ENCODE data around the gene CLCN2. TPM values are rescaled to one million over a fixed set of nuclear protein-coding genes. Genes with fewer than 3 reads are reported as not detected.

Gene CLCN2
- total and polyA plus RNA-seq, 2 of the 8 experiments (the other 6 are each of a cell fraction or from before 2014, with no cell fraction given) = 13.7 to 16.1 TPM

GRCh38 chr3:184381261-184382224 lies 20.1 kb upstream of the CLCN2 start (continued):
- no peak for TF ChIP-seq RAD21 (IDR thresholded peaks at IDR 0.05 in 1 of 2, conservative IDR thresholded peaks at IDR 0.05 in 1 of 2; ENCODE audit: low read depth in 2 of 2, low read length in 2 of 2)
- TF ChIP-seq CTCF (IDR thresholded peaks at IDR 0.05; ENCODE audit: control extremely low read depth in 1 of 3, insufficient read depth in 1 of 3, low read depth in 1 of 3, low read length in 3 of 3) = no peak
- TF ChIP-seq HDAC2 (IDR thresholded peaks at IDR 0.05; ENCODE audit: borderline replicate concordance in 1 of 2, low read depth in 2 of 2, low read length in 2 of 2) = no peak
- TF ChIP-seq CBX5 (IDR thresholded peaks at IDR 0.05; ENCODE audit: low read depth, low read length) = no peak
- no peak for TF ChIP-seq RFX5 (IDR thresholded peaks at IDR 0.05; ENCODE audit: borderline replicate concordance, low read depth, low read length)
- no peak for TF ChIP-seq CHD2 (IDR thresholded peaks at IDR 0.05; ENCODE audit: low read length)
- TF ChIP-seq CBX8 (IDR thresholded peaks at IDR 0.05; ENCODE audit: borderline replicate concordance, low read depth, low read length) = no peak
- no peak for TF ChIP-seq CHD1 (IDR thresholded peaks at IDR 0.05; ENCODE audit: low read depth, low read length)
- TF ChIP-seq POLR2AphosphoS5 (IDR thresholded peaks at IDR 0.05; ENCODE audit: low read depth, low read length) = no peak
- peak; percentile 85 for TF ChIP-seq MAX (IDR thresholded peaks at IDR 0.05)
- TF ChIP-seq SP4 (IDR thresholded peaks at IDR 0.05; ENCODE audit: low read length) = no peak
- no peak for TF ChIP-seq KDM5A (IDR thresholded peaks at IDR 0.05; ENCODE audit: low read length)
- no peak for TF ChIP-seq TAF1 (IDR thresholded peaks at IDR 0.05; ENCODE audit: low read depth, low read length)
- no peak for TF ChIP-seq JUND (IDR thresholded peaks at IDR 0.05; ENCODE audit: low read length)
- 0 out of 2 replicates have a peak, but pooled peaks have one; percentile 43 for TF ChIP-seq RBBP5 (IDR thresholded peaks at IDR 0.05; ENCODE audit: borderline replicate concordance, low read depth, low read length)
- no peak for TF ChIP-seq CEBPB (IDR thresholded peaks at IDR 0.05; ENCODE audit: low read depth, low read length)
- no peak for TF ChIP-seq POU5F1 (IDR thresholded peaks at IDR 0.05; ENCODE audit: low read depth, low read length)
- TF ChIP-seq GABPA (IDR thresholded peaks at IDR 0.05; ENCODE audit: borderline replicate concordance, insufficient read depth, low read length) = peak; percentile 18; the same call in 1 of the 2 replicates
- peak; percentile 84 for TF ChIP-seq KDM1A (IDR thresholded peaks at IDR 0.05; ENCODE audit: borderline replicate concordance, low read length)
- no peak for TF ChIP-seq PHF8 (conservative IDR thresholded peaks at IDR 0.05; ENCODE audit: low read depth, low read length)
- TF ChIP-seq FOSL1 (IDR thresholded peaks at IDR 0.05; ENCODE audit: insufficient read depth, low read depth, low read length) = no peak
